Effector CD8-positive, alpha-beta T cell (primary cell): ENCODE results near the gene ZBTB7C.

Experiments
- DNase-seq: peaks from one replicate; lab custom pipeline; 2025; lab: John Stamatoyannopoulos, UW

ZBTB7C gene

GRCh38 chr18:48138660-48139430, 270.3 kb downstream of the ZBTB7C start:
- no peak for DNase-seq

GRCh38 chr18:48138210-48138609, 271.0 kb downstream of the ZBTB7C start:
- no peak for DNase-seq

GRCh38 chr18:48137374-48138081, 271.7 kb downstream of the ZBTB7C start:
- DNase-seq, result no peak

GRCh38 chr18:48136827-48137373, 272.3 kb downstream of the ZBTB7C start:
- no peak for DNase-seq

GRCh38 chr18:48136051-48136826, 272.9 kb downstream of the ZBTB7C start:
- no peak for DNase-seq

GRCh38 chr18:48135436-48135966, 273.7 kb downstream of the ZBTB7C start:
- DNase-seq, result no peak

GRCh38 chr18:48134609-48135008, 274.6 kb downstream of the ZBTB7C start:
- no peak for DNase-seq

- DNase-seq, result no peak
Observed at GRCh38 chr18:48133671-48134251, 275.4 kb downstream of the ZBTB7C start.

GRCh38 chr18:48132797-48133655, 276.2 kb downstream of the ZBTB7C start:
- DNase-seq, result no peak

GRCh38 chr18:48131042-48131441, 278.1 kb downstream of the ZBTB7C start:
- DNase-seq, result no peak

- no peak for DNase-seq
Observed at GRCh38 chr18:48129621-48130082, 279.5 kb downstream of the ZBTB7C start.

- no peak for DNase-seq
Observed at GRCh38 chr18:48127606-48128005, 281.6 kb downstream of the ZBTB7C start.

GRCh38 chr18:48126240-48126639, 282.9 kb downstream of the ZBTB7C start:
- DNase-seq, result no peak

- no peak for DNase-seq
Observed at GRCh38 chr18:48125724-48126123, 283.5 kb downstream of the ZBTB7C start.

GRCh38 chr18:48124857-48125626, 284.1 kb downstream of the ZBTB7C start:
- DNase-seq, result no peak

- DNase-seq, result no peak
Observed at GRCh38 chr18:48123941-48124340, 285.2 kb downstream of the ZBTB7C start.

- no peak for DNase-seq
Observed at GRCh38 chr18:48123324-48123723, 285.9 kb downstream of the ZBTB7C start.

- DNase-seq, result no peak
Observed at GRCh38 chr18:48122816-48123215, 286.4 kb downstream of the ZBTB7C start.

GRCh38 chr18:48122376-48122775, 286.8 kb downstream of the ZBTB7C start:
- no peak for DNase-seq

GRCh38 chr18:48121752-48122151, 287.4 kb downstream of the ZBTB7C start:
- DNase-seq, result no peak
